Stimulated activated CD8-positive, alpha-beta memory T cell treated with anti-CD3 and anti-CD28 coated beads, Interleukin-2, amount 100 ng/mL, for 1 hour (primary cell): ENCODE results near the gene SYMPK.
"Not testable (repeated sequence)": the region's sequence is repeated elsewhere in the genome, so short reads cannot be mapped to it uniquely, and the experiment has no call there.

Experiments
- DNase-seq, 2 donors: peaks; one replicate each; pipeline ENCODE4 v3.0.0-alpha.2; 2020; ENCODE audit warnings: low read depth in 2 of 2

The SYMPK gene

GRCh38 chr19:45885556-45886426 is 22.8 kb upstream of the SYMPK start, which contains the start of gene IRF2BP1:
Gene IRF2BP1, minus strand, starts transcription at chr19:45886141. Its CDS starts 367 bp downstream, at chr19:45885774.
- peak; percentile 77 to 78 for DNase-seq

- no peak for DNase-seq
These were observed 22.0 kb upstream of the SYMPK start for GRCh38 chr19:45884682-45885555.

- no peak for DNase-seq
These were observed 21.1 kb upstream of the SYMPK start for GRCh38 chr19:45883881-45884681.

- no peak for DNase-seq
These were observed 20.6 kb upstream of the SYMPK start for GRCh38 chr19:45883586-45883880.

GRCh38 chr19:45882652-45883585 is 20.0 kb upstream of the SYMPK start:
- DNase-seq = peak; percentile 62 to 69

GRCh38 chr19:45881909-45882528 is 19.1 kb upstream of the SYMPK start:
- DNase-seq = no peak

GRCh38 chr19:45881082-45881908 is 18.3 kb upstream of the SYMPK start:
- DNase-seq = no peak

GRCh38 chr19:45879971-45880370 is 17.0 kb upstream of the SYMPK start:
- DNase-seq = no peak

GRCh38 chr19:45879055-45879454 is 16.1 kb upstream of the SYMPK start:
- no peak for DNase-seq

GRCh38 chr19:45878043-45878794 is 15.3 kb upstream of the SYMPK start:
- no peak for DNase-seq

- DNase-seq = no peak
These were observed 13.7 kb upstream of the SYMPK start for GRCh38 chr19:45876411-45877197.

GRCh38 chr19:45876161-45876410 is 13.1 kb upstream of the SYMPK start:
- DNase-seq = no peak

GRCh38 chr19:45874620-45874966 is 11.6 kb upstream of the SYMPK start:
- DNase-seq = no peak

GRCh38 chr19:45873219-45873772 is 10.3 kb upstream of the SYMPK start:
- DNase-seq = no peak

GRCh38 chr19:45872095-45872919 is 9.4 kb upstream of the SYMPK start:
- DNase-seq = no peak

GRCh38 chr19:45870798-45871197 is 7.9 kb upstream of the SYMPK start:
- no peak for DNase-seq

- DNase-seq = not testable (repeated sequence)
These were observed 4.3 kb upstream of the SYMPK start for GRCh38 chr19:45867241-45867640.
